Neural cell (in vitro differentiated cells): ENCODE data around the gene KDM4C. TPM values are rescaled to one million over a fixed set of nuclear protein-coding genes. Genes with fewer than 3 reads are reported as not detected.

Experiments used
- H2AFZ ChIP-seq: fragments of 200-600, 300-800 bp; sonication (generic), shearing (Covaris generic); 2 replicates; pipeline ENCODE4 v1.6.0; 2014; ENCODE audit warnings: low read depth, mild to moderate bottlenecking, antibody characterized with exemption, low read length, moderate library complexity
- H3F3A ChIP-seq: fragments of 200-600 bp; shearing (Covaris generic); 2 replicates; pipeline ENCODE4 v1.6.1; 2016; ENCODE audit warnings: mild to moderate bottlenecking, moderate library complexity, mixed read lengths, antibody characterized with exemption, low read length; ENCODE audit not compliant: insufficient read depth, poor library complexity, severe bottlenecking
- H3K27ac ChIP-seq: fragments of 200-600, 300-800 bp; sonication (generic), shearing (Covaris generic); 2 replicates; pipeline ENCODE4 v1.5.1; 2014; ENCODE audit warnings: mild to moderate bottlenecking, low read length, moderate library complexity
- H3K27me3 ChIP-seq: fragments of 300-800, 200-600 bp; sonication (generic), shearing (Covaris generic); 2 replicates; pipeline ENCODE4 v1.6.0; 2014; ENCODE audit warnings: mild to moderate bottlenecking, low read depth, low read length, moderate library complexity; ENCODE audit not compliant: insufficient read depth
- H3K36me3 ChIP-seq: fragments of 300-800, 200-600 bp; sonication (generic), shearing (Covaris generic); 2 replicates; pipeline ENCODE4 v1.5.1; 2014; ENCODE audit warnings: mild to moderate bottlenecking, antibody characterized with exemption, low read length, moderate library complexity; ENCODE audit not compliant: insufficient read depth
- H3K4me2 ChIP-seq: fragments of 300-800, 200-600 bp; sonication (generic), shearing (Covaris generic); 2 replicates; pipeline ENCODE4 v1.6.0; 2014; ENCODE audit warnings: mild to moderate bottlenecking, low read length
- H3K4me3 ChIP-seq: fragments of 300-800, 200-600 bp; sonication (generic), shearing (Covaris generic); 2 replicates; pipeline ENCODE4 v1.5.1; 2014; ENCODE audit warnings: mild to moderate bottlenecking, low read length, moderate library complexity
- H3K79me2 ChIP-seq: fragments of 200-600 bp; shearing (Covaris generic); replicated peaks from 2 replicates; pipeline ENCODE4 v1.6.0; 2014; ENCODE audit warnings: mild to moderate bottlenecking, low read length, moderate library complexity; ENCODE audit not compliant: insufficient read depth
- H3K9ac ChIP-seq: fragments of 300-800, 200-600 bp; sonication (generic), shearing (Covaris generic); 2 replicates; pipeline ENCODE4 v1.6.1; 2016; ENCODE audit warnings: mild to moderate bottlenecking, low read length, mixed read lengths
- H3K9me2 ChIP-seq: fragments of 200-600 bp; shearing (Covaris generic); 2 replicates; pipeline ENCODE4 v1.6.1; 2016; ENCODE audit warnings: mild to moderate bottlenecking, low read length, mixed read lengths; ENCODE audit not compliant: insufficient read depth
- H3K9me3 ChIP-seq: fragments of 200-600, 300-800 bp; sonication (generic), shearing (Covaris generic); 2 replicates; pipeline ENCODE4 v1.6.1; 2016; ENCODE audit warnings: mild to moderate bottlenecking, mixed run types, low read length, moderate library complexity, mixed read lengths
- H4K20me1 ChIP-seq: fragments of 200-600 bp; shearing (Covaris generic); 2 replicates; pipeline ENCODE4 v1.6.1; 2016; ENCODE audit warnings: mild to moderate bottlenecking, mixed run types; ENCODE audit not compliant: insufficient read depth
- EP300 ChIP-seq: fragments of 450-650 bp; conservative IDR thresholded peaks from 2 replicates; pipeline ENCODE4 v1.6.1; 2014; ENCODE audit warnings: antibody characterized with exemption, mild to moderate bottlenecking, moderate library complexity; ENCODE audit not compliant: poor library complexity, severe bottlenecking
- MXI1 ChIP-seq: fragments of 450-650 bp; conservative IDR thresholded peaks from 2 replicates; pipeline ENCODE4 v1.6.1; 2014; ENCODE audit warnings: antibody characterized with exemption, mild to moderate bottlenecking; ENCODE audit not compliant: poor library complexity, severe bottlenecking
- POLR2AphosphoS5 ChIP-seq: IDR thresholded peaks from 2 replicates; pipeline ENCODE4 v1.6.1; 2012
- RAD21 ChIP-seq: fragments of 450-650 bp; conservative IDR thresholded peaks from 2 replicates; pipeline ENCODE4 v1.6.1; 2014; ENCODE audit warnings: antibody characterized with exemption, mild to moderate bottlenecking, moderate library complexity
- SMC3 ChIP-seq: fragments of 450-650 bp; conservative IDR thresholded peaks from 2 replicates; pipeline ENCODE4 v1.6.1; 2014; ENCODE audit warnings: antibody characterized with exemption, mild to moderate bottlenecking, moderate library complexity; ENCODE audit not compliant: poor library complexity
- TAF1 ChIP-seq: IDR thresholded peaks from 2 replicates; pipeline ENCODE4 v1.6.1; 2012; ENCODE audit warnings: low read depth
- polyA plus RNA-seq: library from polyadenylated mRNA; depleted of rRNA; stranded (reverse); fragments of >200 nt; gene quantifications from 2 replicates; pipeline ENCODE4 v1.2.3, GENCODE V29; 2014
- TF ChIP-seq, protein P1 (sequence below): IDR thresholded peaks from 2 replicates; pipeline ENCODE4 v1.6.1; 2012; ENCODE audit warnings: borderline replicate concordance
- TF ChIP-seq, protein P2 (sequence below): fragments of 450-650 bp; IDR thresholded peaks from 2 replicates; pipeline ENCODE4 v1.5.1; 2014; ENCODE audit warnings: antibody characterized with exemption, mild to moderate bottlenecking, moderate library complexity; ENCODE audit not compliant: poor library complexity, severe bottlenecking

KDM4C gene
- polyA plus RNA-seq, 1 donor from 2014 or later = 21.1 TPM

DNA sequence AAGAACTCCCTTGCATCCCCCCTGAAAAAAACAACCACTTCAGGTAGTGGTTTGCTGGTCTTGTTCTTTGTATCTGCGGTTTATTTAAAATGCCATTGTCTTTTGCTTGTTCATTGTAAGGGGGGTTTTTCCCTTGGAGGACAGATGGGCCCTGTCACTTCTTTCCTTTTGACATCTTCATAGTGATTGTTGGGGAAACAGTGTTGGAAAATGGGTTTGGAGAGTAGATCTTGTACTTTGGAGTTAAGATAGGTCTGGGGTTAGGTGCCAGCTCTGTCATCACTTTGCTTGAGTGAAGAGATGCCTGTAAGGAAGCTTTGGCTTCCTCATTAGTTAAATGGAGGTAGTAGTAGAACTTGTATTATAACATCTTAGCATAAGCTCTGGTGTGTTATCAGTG lies 112.4 kb downstream of the KDM4C start:
- Histone ChIP-seq H3K9me2 (no peaks in the 10 kb centered on the region), H3K4me3 (no peak overlapping the region), H3K36me3 (no peaks in the 10 kb centered on the region), H3K27ac (no peak overlapping the region), H3K4me2 (no peak overlapping the region), H3K9me3 (no peaks in the 10 kb centered on the region), H4K20me1 (no peaks in the 10 kb centered on the region), H3K9ac (no peak overlapping the region), H3K27me3 (no peaks in the 10 kb centered on the region), H2AFZ (no peak overlapping the region), H3F3A (no peaks in the 10 kb centered on the region), H3K79me2 (no peaks in the 10 kb centered on the region)
- no peak for TF ChIP-seq SMC3
- no peak for TF ChIP-seq MXI1
- TF ChIP-seq, protein P1, sequence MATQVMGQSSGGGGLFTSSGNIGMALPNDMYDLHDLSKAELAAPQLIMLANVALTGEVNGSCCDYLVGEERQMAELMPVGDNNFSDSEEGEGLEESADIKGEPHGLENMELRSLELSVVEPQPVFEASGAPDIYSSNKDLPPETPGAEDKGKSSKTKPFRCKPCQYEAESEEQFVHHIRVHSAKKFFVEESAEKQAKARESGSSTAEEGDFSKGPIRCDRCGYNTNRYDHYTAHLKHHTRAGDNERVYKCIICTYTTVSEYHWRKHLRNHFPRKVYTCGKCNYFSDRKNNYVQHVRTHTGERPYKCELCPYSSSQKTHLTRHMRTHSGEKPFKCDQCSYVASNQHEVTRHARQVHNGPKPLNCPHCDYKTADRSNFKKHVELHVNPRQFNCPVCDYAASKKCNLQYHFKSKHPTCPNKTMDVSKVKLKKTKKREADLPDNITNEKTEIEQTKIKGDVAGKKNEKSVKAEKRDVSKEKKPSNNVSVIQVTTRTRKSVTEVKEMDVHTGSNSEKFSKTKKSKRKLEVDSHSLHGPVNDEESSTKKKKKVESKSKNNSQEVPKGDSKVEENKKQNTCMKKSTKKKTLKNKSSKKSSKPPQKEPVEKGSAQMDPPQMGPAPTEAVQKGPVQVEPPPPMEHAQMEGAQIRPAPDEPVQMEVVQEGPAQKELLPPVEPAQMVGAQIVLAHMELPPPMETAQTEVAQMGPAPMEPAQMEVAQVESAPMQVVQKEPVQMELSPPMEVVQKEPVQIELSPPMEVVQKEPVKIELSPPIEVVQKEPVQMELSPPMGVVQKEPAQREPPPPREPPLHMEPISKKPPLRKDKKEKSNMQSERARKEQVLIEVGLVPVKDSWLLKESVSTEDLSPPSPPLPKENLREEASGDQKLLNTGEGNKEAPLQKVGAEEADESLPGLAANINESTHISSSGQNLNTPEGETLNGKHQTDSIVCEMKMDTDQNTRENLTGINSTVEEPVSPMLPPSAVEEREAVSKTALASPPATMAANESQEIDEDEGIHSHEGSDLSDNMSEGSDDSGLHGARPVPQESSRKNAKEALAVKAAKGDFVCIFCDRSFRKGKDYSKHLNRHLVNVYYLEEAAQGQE = no peak
- no peak for TF ChIP-seq EP300
- TF ChIP-seq POLR2AphosphoS5 = no peak
- no peak for TF ChIP-seq RAD21

DNA sequence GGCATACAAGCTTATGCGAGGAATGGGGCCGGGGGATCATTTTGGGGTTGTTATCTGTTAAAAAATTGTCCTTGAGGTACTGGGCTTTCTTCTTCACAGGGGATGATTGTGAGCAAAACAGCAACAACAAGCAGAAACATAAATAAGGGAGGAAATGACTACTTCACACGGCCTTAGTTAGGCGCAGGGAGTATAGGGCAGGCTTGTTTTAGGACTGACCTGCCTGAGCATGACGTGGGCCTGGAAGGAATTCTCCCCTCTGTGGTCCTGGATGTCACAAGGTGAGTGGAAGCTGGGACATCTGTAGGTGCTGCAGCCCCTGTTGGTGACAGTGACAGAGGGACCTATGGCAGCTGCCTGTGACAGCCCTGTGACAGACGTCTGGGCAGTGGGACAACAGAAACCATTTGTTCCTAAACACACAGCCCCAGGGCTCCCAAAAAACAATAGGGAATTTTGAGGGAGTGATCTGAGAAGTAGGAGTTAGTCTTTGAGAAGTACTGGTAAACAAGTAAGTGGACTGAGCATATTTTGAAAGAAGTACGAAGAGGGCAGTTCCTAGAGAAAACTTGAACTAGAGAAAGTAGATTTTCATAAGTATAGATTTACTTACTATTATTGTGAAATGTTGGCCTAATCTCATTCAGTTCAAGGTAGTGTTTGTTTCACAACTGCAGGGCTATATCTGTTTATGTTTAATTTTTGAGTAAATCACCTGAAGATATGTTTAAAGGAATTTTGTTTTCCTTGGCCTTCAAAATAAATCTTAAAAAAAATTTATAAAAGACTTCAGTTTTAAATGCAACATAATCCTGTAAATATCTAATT lies 113.1 kb downstream of the KDM4C start:
- TF ChIP-seq RAD21 = no peak
- TF ChIP-seq, protein P2, sequence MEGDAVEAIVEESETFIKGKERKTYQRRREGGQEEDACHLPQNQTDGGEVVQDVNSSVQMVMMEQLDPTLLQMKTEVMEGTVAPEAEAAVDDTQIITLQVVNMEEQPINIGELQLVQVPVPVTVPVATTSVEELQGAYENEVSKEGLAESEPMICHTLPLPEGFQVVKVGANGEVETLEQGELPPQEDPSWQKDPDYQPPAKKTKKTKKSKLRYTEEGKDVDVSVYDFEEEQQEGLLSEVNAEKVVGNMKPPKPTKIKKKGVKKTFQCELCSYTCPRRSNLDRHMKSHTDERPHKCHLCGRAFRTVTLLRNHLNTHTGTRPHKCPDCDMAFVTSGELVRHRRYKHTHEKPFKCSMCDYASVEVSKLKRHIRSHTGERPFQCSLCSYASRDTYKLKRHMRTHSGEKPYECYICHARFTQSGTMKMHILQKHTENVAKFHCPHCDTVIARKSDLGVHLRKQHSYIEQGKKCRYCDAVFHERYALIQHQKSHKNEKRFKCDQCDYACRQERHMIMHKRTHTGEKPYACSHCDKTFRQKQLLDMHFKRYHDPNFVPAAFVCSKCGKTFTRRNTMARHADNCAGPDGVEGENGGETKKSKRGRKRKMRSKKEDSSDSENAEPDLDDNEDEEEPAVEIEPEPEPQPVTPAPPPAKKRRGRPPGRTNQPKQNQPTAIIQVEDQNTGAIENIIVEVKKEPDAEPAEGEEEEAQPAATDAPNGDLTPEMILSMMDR = no peak
- no peak for TF ChIP-seq POLR2AphosphoS5
- no peak for TF ChIP-seq TAF1
- TF ChIP-seq SMC3 = no peak
- no peak for TF ChIP-seq EP300
- TF ChIP-seq MXI1 = no peak
- Histone ChIP-seq H3K27ac (no peak overlapping the region), H3K4me3 (no peak overlapping the region), H3K4me2 (no peak overlapping the region), H4K20me1 (no peaks in the 10 kb centered on the region), H3K36me3 (no peaks in the 10 kb centered on the region), H2AFZ (no peak overlapping the region), H3F3A (no peaks in the 10 kb centered on the region), H3K79me2 (no peaks in the 10 kb centered on the region), H3K9me2 (no peaks in the 10 kb centered on the region), H3K9ac (no peak overlapping the region), H3K27me3 (no peaks in the 10 kb centered on the region), H3K9me3 (no peaks in the 10 kb centered on the region)
